ENCODE measurements around the gene NR6A1.
"Not testable (repeated sequence)": the region's sequence is repeated elsewhere in the genome, so short reads cannot be mapped to it uniquely, and the experiment has no call there.

The NR6A1 gene

DNA sequence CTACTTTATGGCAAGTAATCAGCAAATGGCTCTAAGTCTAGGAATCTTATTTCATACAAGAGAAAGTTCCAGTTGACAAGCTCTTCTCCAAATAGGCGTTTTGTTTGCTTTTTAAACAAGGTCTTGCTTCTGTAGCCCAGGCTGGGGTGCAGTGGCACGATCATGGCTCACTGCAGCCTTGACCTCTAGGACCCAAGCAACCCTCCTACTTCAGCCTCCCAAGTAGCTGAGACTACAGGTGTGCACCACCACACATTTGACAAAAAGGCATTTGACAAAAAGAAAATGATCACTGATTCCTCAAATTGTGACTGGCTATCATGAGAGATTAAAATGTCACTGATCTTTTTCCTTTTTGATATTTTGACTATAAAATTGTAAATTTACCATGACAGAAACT, 31.8 kb downstream of the NR6A1 start:
- H3K4me3 ChIP-seq (replicated peaks; ENCODE audit: low read depth, low read length): no peak overlapping the region
- DNase-seq (ENCODE audit: low read depth): no peak
- TF ChIP-seq, protein P1, sequence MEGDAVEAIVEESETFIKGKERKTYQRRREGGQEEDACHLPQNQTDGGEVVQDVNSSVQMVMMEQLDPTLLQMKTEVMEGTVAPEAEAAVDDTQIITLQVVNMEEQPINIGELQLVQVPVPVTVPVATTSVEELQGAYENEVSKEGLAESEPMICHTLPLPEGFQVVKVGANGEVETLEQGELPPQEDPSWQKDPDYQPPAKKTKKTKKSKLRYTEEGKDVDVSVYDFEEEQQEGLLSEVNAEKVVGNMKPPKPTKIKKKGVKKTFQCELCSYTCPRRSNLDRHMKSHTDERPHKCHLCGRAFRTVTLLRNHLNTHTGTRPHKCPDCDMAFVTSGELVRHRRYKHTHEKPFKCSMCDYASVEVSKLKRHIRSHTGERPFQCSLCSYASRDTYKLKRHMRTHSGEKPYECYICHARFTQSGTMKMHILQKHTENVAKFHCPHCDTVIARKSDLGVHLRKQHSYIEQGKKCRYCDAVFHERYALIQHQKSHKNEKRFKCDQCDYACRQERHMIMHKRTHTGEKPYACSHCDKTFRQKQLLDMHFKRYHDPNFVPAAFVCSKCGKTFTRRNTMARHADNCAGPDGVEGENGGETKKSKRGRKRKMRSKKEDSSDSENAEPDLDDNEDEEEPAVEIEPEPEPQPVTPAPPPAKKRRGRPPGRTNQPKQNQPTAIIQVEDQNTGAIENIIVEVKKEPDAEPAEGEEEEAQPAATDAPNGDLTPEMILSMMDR (IDR thresholded peaks at IDR 0.05; ENCODE audit: low read length, missing control alignments): no peak

DNA sequence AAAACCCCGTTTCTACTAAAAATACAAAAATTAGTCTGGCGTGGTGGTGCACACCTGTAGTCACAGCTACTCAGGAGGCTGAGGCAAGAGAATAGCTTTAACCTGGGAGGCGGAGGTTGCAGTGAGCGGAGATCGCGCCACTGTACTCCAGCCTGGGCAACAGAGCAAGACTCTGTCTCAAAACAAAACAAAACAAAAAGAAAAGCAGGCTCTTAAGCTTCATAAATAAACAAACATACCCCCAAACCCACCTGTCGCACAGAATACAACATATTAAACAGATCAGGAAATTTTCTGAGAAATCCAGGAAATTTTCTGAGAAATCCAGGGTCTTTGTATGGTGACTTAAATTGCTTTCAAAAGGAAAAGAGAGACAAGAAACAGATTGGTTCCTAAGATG, 33.0 kb downstream of the NR6A1 start:
- DNase-seq (ENCODE audit: low read depth); H3K4me3 ChIP-seq (replicated peaks; ENCODE audit: low read depth, low read length): not testable (repeated sequence)

DNA sequence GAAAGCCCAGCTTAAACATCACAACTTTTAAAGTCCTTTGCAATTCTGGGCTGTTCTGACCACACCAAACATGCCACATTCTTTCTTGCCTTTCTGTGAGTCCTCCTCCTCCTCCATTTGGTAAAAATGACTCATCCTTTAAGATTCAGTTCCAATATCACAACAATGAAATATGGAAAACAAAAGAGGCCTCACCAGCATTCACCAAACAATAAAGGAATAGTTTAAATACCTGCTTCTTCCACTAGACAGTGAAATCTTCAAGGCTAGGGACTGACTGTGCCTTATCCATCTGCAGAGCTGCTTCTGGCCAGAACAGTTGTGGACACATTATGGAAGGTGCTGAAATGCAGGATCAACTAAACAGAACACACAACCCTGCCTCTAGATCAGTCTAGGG, 36.0 kb downstream of the NR6A1 start:
- no peak overlapping the region for H3K4me3 ChIP-seq (replicated peaks; ENCODE audit: low read depth, low read length)
- TF ChIP-seq, protein P1 (IDR thresholded peaks at IDR 0.05; ENCODE audit: low read length, missing control alignments): no peak
- DNase-seq (ENCODE audit: low read depth): peak; percentile 75

DNA sequence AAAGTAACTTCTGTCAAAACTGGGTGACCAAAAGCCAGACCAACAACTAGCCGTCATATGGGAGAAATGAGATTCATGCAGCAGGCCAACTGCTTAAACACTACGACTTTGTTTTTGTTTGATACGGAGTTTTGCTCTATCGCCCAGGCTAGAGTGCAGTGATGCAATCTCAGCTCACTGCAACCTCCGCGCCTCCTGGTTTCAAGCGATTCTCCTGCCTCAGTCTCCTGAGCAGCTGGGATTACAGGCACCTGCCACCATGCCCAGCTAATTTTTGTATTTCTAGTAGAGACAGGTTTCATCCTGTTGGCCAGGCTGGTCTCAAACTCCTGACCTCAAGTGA, 36.4 kb downstream of the NR6A1 start:
- DNase-seq (ENCODE audit: low read depth); H3K4me3 ChIP-seq (replicated peaks; ENCODE audit: low read depth, low read length): not testable (repeated sequence)

DNA sequence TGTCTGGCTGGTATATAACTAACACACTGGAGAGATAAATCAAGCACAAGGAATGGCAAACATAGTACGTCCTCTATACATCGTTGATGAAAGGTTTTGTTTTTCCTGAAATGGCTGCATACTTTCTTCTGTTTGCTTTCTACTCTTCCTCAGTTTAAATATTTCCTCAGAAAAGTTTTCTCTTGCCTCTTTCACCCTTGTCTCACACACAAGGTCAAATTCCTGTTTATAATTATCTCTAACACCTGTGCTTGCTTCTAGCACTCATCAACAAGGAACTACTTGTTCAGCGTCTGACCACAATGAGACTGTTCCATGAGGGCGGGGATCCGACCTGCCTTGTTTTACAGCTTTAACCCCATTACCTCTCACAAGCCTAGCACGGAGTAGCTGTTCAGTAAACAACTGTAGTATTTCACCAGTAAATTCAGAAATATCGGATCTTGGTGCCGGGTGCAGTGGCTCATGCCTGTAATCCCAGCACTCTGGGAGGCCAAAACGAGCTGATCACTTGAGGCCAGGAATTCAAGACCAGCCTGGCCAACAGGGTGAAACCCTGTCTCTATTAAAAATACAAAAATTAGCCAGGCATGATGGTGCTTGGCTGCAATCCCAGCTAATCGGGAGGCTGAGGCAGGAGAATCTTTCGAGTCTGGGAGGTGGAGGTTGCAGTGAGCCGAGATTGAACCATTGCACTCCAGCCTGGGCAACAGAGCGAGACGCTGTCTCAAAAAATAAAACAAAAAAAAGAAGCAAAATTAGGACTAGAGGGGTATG, 37.0 kb downstream of the NR6A1 start:
- DNase-seq (ENCODE audit: low read depth): no peak
- H3K4me3 ChIP-seq (replicated peaks; ENCODE audit: low read depth, low read length): no peak overlapping the region
- TF ChIP-seq, protein P1 (IDR thresholded peaks at IDR 0.05; ENCODE audit: low read length, missing control alignments): no peak

DNA sequence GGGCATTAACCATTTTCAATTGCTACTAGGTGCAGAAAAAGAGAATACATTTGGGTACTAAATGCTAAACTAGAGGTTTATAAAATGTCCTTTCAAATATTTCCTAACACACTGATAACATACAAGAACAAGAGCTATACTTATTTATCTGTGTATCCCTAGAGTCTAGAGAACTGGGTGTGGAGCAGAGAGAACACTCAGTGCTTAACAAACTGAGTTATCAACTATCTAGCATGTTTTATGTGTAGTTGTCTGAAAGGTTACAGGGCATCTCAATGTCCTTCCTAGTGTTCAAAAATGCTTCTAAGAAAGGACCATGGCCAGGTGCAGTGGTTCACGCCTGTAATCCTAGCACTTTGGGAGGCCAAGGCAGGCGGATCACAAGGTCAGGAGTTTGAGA, 40.3 kb downstream of the NR6A1 start:
- DNase-seq (ENCODE audit: low read depth): no peak
- H3K4me3 ChIP-seq (replicated peaks; ENCODE audit: low read depth, low read length): no peak overlapping the region
- TF ChIP-seq, protein P1 (IDR thresholded peaks at IDR 0.05; ENCODE audit: low read length, missing control alignments): no peak

DNA sequence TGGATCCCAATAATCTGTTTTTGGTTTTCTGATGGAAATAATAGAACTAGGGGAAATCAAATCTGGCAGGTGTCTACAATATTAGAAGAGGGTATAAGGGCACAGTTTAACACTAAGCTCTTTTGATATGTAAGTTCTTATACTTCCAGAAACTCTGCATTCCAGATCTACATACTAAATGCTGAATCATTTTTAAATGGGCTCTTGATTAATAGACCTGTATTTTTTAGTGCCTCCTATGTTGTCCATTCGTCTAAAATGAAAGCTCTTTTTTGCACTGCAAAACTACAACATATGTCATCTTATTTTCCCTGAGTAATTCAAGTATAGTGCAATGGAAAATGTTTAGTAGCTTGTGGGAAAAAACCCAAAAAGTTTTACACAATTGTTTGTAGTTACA, 44.2 kb downstream of the NR6A1 start:
- no peak overlapping the region for H3K4me3 ChIP-seq (replicated peaks; ENCODE audit: low read depth, low read length)
- no peak for DNase-seq (ENCODE audit: low read depth)

DNA sequence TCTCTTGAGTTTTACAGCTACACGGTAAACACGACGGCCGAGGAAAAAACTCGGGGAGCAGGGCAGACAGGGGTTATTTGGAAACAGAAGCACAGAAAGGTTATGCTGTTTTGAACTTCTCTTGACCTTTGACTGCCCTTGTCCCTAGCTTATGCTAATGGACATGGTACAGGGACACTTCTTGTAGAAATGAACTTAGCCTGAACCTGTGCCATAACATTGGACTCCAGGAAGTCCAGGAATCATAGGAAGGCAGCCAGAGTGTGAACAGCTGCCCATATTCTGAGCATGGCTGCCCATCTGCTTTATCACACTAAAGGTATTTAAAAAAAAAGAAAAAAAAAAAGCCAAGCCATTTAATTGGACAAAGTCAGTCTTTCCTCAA, 46.1 kb downstream of the NR6A1 start:
- no peak for DNase-seq (ENCODE audit: low read depth)
- H3K4me3 ChIP-seq (replicated peaks; ENCODE audit: low read depth, low read length): no peak overlapping the region
- TF ChIP-seq, protein P1 (IDR thresholded peaks at IDR 0.05; ENCODE audit: low read length, missing control alignments): no peak

More for the DNA sequence above, 44.2 kb downstream of the NR6A1 start:
- TF ChIP-seq, protein P1 (IDR thresholded peaks at IDR 0.05; ENCODE audit: low read length, missing control alignments): no peak

Measured in fibroblast of pulmonary artery (primary cell).